ENCODE data around the gene IL23A. TPM values are rescaled to one million over a fixed set of nuclear protein-coding genes. Genes with fewer than 3 reads are reported as not detected.

IL23A gene
- total RNA-seq, 1 donor from 2014 or later: not detected

- FAIRE-seq (no peak), DNase-seq (ENCODE audit: low read depth) (peak; percentile 65)
- TF ChIP-seq CTCF (IDR thresholded peaks at IDR 0.05; ENCODE audit: insufficient read depth, low read length, severe bottlenecking): no peak
- Histone ChIP-seq H3K27me3 (ENCODE audit: control insufficient read depth, insufficient read depth, low read length) (no peaks in the 10 kb centered on the region), H3K36me3 (ENCODE audit: control insufficient read depth, insufficient read depth, low read length) (peaks cover 6% of the 10 kb centered on the region), H3K4me3 (ENCODE audit: low read depth, low read length) (no peak overlapping the region)
Measured at GRCh38 chr12:56307221-56307965, 31.3 kb upstream of the IL23A start.

GRCh38 chr12:56308714-56309113 is 30.0 kb upstream of the IL23A start:
- no peak for TF ChIP-seq CTCF (IDR thresholded peaks at IDR 0.05; ENCODE audit: insufficient read depth, low read length, severe bottlenecking)
- Histone ChIP-seq H3K27me3 (ENCODE audit: control insufficient read depth, insufficient read depth, low read length) (no peaks in the 10 kb centered on the region), H3K4me3 (ENCODE audit: low read depth, low read length) (no peak overlapping the region), H3K36me3 (ENCODE audit: control insufficient read depth, insufficient read depth, low read length) (peaks cover 6% of the 10 kb centered on the region)
- DNase-seq (ENCODE audit: low read depth) (no peak), FAIRE-seq (no peak)

- H3K4me3 ChIP-seq (ENCODE audit: low read depth, low read length): no peak overlapping the region
- FAIRE-seq (no peak), DNase-seq (ENCODE audit: low read depth) (no peak)
- TF ChIP-seq CTCF (IDR thresholded peaks at IDR 0.05; ENCODE audit: insufficient read depth, low read length, severe bottlenecking): no peak
- H3K36me3 ChIP-seq (ENCODE audit: control insufficient read depth, insufficient read depth, low read length): peaks cover 6% of the 10 kb centered on the region
- H3K27me3 ChIP-seq (ENCODE audit: control insufficient read depth, insufficient read depth, low read length): no peaks in the 10 kb centered on the region
Measured at GRCh38 chr12:56311003-56311402, 27.7 kb upstream of the IL23A start.

GRCh38 chr12:56315249-56315621 is 23.4 kb upstream of the IL23A start:
- Histone ChIP-seq H3K36me3 (ENCODE audit: control insufficient read depth, insufficient read depth, low read length) (peaks cover 7% of the 10 kb centered on the region), H3K27me3 (ENCODE audit: control insufficient read depth, insufficient read depth, low read length) (no peaks in the 10 kb centered on the region), H3K4me3 (ENCODE audit: low read depth, low read length) (peak overlapping the region; percentile 90)
- FAIRE-seq: no peak
- TF ChIP-seq CTCF (IDR thresholded peaks at IDR 0.05; ENCODE audit: insufficient read depth, low read length, severe bottlenecking): no peak
- DNase-seq (ENCODE audit: low read depth): no peak

GRCh38 chr12:56315622-56316473 is 22.8 kb upstream of the IL23A start, which contains the start of gene CNPY2:
Gene CNPY2, minus strand, starts transcription at chr12:56315988. Its CDS starts 771 bp downstream, at chr12:56315217.
- peaks cover 7% of the 10 kb centered on the region for H3K36me3 ChIP-seq (ENCODE audit: control insufficient read depth, insufficient read depth, low read length)
- peak; percentile 18 for FAIRE-seq
- peak; percentile 97 for DNase-seq (ENCODE audit: low read depth)
- no peak for TF ChIP-seq CTCF (IDR thresholded peaks at IDR 0.05; ENCODE audit: insufficient read depth, low read length, severe bottlenecking)
- peak within 1 kb of the TSS; percentile 90 for H3K4me3 ChIP-seq (ENCODE audit: low read depth, low read length)
- H3K27me3 ChIP-seq (ENCODE audit: control insufficient read depth, insufficient read depth, low read length): no peaks in the 10 kb centered on the region
